HG03097 (cell line): Measurements from ENCODE around the gene FTSJ1.

Source experiments
- ATAC-seq: cut with Tn5 transposase; IDR thresholded peaks from one replicate; pipeline ENCODE4 v1.9.1; 2021; ENCODE audit not compliant: unreplicated experiment, low FRiP score

FTSJ1 gene

DNA sequence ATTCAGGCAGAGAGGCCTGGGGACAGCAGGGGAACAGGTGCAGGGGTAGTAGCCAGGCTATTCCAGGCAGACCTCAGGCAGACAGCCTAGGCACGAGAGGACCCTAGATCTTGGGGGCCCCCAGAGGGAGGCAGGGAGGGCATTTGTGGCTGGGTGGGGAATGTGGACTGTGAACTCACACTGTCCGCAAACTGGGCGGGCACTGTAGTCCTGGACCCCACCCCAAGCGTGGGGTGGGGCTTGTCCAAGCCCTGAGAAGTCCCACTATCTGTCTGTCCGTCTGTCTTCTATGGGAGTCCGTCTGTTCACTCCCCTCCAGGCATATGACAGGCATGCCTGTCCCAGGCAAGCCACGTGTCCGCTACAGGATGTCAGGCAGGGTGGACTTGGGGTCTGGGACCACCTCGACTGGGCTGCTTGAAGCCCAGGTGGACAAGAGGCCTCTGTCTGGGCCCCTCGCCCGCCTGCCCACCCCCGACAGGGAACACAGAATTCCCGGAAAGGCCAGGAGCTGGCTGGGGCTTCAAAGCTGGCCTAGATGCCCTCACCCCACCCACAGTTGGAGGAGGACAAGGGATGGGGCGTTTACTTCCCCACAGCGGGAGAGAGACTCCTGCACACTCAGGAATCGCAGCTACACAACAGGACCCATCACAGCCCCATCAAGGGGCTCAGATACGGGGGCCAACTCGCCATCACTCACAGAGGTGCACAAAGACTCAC, 5.7 kb upstream of the FTSJ1 start, which contains the start of gene SLC38A5:
SLC38A5 (minus strand) TSS at position 151 of the 723 bp plus-strand sequence. CDS start 2,336 bp downstream, outside the sequence.
- ATAC-seq = no peak

DNA sequence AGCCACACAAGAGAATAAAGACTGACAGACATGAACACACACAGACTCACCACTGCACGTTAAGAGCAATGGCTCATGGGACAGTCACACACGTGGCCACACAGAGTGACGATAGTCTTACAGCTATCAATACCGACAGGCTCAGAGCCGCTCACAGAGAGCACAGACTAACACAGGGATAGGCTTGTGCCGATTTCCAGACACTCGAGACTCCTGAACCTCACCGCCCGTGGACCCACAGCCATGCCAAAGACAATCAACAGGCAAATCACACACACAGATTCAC, 5.2 kb upstream of the FTSJ1 start:
- no peak for ATAC-seq

DNA sequence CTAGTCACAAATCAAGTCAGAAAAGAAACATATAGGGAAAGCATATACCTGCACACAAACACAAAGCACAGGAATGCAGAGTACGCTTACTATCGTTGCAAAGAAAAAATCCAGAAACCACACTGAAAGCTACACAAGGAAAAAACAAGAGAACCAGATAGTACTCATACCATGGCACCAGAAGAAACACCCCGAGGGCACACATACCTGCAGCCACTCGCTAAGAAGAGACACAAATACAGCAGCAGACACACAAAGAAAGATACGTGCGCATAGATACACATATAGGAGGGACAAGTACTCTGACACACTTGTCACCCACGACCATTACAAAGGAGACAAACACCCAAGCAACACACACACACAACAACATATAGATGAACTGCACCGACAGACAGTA, 4.5 kb upstream of the FTSJ1 start:
- ATAC-seq = no peak

DNA sequence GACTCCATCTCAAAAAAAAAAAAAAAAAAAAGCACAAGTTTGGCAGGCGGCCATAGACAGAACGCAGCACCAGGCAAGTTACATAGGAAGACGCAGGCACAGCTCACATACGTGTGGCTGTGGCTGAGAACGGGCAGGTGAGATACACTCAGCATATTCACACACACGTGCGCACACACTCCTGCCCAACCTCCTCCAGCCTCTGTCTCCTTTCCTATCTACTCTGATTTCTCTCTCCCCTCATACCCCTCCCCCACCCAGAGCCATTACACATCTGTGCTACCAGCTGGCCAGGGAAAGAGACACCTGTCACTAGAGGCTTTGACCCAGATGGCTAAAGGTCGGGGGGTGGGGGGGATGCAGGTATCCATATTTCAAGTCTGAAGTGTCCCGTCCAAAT, 3.8 kb upstream of the FTSJ1 start:
- no peak for ATAC-seq

DNA sequence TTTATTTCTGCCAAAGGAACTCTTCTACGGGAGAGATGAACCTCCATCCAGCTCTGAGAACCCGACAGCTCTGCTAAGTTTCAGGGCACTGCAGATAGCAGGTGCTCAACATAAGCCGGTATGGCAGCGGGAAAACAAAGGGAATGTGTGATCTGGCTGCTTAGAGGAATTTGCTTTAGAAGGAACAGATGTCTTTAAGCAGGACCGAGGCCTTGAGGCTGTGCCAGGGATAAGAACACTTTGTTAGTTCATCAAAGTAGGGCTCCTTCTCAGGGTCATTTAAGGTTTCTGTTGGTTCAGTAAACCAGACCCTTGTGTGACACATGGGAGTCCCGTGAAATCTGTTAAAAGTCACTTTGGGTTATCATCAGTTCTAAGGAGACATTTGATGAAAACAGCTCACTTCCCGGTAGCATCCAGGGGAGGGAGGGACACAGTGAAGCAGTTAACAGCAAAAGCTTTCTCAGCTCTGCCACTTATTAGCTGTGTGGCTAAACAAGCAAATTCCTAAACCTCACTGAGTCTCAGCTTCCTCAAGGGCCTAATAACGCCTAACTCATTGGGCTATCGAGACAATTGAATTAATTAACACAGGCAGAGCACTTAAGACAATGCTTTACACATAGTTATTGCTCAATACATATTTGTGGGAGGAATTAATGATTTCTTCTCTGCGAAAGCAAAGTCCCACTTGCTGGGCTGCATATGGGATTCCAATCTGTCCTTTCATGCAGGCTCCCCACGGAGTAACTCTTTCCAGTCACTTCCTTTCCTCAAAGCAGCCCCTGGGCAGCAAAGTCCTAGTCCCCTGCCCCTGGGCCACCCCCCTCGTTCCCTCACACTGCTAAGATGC, 2.9 kb upstream of the FTSJ1 start:
- ATAC-seq = no peak

DNA sequence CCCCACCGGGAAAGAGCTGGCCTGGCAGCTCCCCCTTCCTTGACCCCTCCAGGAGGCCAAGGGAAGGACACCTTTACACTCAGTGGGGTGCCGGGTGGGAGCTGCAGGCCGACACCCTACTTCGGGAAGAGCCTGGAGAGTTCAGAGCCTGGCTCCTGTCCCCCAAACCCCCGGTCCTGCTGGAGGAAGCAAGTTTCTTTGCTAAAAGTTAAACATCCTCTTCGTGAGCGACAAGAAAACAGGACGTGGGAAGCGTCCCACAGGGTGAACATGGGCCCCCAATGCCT, 2.4 kb upstream of the FTSJ1 start:
- no peak for ATAC-seq

DNA sequence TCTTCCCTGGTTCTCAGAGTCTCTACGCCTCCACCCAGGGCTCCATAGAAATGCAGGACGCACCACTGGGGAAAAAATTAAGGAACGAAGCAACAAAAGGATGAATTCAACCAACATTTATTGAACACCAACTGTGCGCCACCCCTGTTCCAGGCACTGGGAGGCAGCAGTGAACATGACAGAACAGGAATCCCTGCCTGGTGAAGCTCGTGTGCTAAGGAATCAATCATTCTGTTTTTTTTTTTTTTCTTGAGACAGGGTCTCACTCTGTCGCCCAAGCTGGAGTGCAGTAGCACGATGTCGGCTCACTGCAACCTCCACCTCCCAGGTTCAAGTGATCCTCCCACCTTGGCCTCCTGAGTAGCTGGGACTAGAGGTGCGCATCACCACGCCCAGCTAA, 1.9 kb upstream of the FTSJ1 start:
- ATAC-seq = no peak

DNA sequence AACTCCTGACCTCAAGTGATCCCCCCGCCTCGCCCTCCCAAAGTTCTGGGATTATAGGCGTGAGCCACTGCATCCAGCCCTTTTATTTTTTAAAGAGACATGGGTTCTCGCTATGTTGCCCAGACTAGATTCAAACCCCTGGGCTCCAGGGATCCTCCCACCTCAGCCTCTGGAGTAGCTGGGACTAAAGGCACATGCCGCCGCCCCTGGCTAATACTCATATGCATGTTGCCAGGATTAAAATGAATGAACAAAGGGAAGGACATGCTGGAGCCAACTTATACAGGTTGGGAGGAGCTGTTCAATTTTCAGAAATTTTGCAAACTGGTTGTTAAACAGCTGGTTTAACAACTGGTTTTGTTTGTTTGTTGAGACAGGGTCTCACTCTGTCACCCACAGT, 1.4 kb upstream of the FTSJ1 start:
- ATAC-seq = no peak

DNA sequence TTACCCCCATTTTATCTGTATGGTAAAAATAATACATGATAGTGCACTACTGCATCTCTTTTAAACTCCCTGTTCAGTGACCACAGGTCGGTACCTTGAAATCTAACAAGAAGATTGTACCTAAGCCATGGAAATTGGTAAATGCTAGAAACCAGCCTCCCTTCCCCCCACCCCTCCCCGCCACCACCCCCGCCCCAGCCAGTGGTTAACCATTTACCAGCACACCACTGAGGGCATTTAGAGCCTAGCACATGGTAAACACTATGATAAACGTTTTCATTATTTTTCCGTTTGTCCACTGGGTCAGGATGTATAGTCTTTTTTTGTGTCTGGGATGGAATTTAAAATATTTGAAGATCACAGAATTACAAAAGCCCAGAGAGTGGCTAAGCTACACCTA, 703 bp upstream of the FTSJ1 start:
- no peak for ATAC-seq

DNA sequence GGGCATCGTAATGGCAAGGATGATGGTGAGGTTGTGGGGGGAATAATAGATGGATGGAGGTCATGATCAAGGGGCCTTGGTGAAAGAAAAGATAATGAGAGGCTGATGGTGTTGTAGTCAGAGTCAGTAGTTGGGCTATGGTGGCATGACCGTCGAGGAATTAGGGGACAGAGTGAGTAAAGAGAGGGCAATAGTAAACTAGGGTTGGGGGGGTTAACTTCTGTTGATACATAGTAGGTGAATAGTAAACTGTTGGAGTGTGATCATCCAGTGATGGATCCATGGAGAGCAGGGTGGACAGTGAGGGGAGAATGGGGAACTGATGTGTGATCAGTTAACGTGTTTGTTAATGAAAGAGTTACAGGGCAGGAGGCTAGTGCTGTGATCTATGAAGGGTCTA, 920 bp downstream of the FTSJ1 start:
- no peak for ATAC-seq

DNA sequence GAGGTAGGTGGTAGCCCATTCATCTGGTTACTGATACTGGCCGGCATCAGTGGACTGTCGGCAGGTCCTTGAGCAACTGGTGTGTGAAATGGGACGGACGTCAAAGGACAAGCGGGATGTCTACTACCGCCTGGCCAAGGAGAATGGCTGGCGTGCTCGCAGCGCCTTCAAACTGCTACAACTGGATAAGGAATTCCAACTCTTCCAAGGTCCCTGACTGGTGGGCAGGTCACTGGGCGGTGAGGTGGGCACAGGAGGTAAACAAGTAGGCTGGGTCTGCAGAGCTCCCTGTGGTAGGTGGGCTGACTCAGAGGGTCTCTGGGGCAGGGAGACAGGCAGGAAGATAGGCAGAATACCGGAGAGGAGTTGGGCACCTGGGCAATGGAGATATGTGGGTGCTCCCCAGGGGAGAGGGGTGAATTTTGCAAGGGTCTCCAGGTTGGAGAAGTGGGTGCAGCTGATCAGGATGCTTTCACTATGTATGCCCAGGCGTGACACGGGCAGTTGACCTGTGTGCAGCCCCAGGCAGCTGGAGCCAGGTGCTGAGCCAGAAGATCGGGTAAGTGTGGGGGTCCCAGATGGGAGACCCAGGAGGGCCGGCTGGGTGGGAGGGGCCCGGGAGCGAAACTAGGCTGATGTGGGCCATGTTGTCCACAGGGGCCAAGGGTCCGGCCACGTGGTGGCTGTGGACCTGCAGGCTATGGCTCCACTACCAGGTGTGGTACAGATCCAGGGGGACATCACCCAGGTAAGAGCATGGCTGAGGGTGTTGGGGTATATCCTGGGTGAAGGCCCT, 2.2 kb downstream of the FTSJ1 start:
- no peak for ATAC-seq

DNA sequence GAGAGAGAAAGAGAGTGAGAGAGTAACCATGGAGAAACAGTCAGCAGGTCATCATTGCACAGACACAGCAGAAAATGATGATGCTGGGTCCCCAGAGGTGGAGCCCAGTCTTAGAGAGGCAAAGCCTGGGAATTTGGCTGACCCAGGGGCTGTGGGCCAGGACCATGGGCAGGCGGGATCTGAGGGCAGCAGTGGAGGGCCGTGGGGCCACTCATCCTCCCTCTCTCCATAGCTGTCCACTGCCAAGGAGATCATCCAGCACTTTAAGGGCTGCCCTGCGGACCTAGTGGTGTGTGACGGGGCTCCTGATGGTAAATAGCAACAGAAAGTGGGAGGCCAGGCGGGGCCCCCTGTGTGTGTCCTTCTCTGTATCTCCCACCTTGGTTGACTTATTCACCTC, 2.8 kb downstream of the FTSJ1 start:
- no peak for ATAC-seq

DNA sequence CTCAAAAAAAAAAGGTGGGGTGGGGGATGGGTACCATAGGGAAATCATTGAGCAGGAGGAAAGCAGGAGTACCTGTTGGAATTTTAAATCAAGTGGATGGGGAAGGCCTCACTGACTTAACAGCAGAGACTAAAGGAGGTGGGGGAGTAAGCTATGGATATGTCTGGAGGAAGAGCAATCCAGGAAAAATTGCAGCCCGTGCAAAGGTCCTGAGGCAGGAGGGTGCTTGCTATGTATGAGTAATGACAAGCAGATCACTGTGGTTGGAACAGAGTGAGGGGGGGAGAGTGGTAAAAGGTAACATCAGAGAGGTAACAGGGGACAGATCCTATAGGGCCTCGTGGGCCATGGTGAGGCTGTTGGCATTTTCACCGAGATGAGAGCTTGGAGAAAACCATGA, 4.1 kb downstream of the FTSJ1 start:
- ATAC-seq = no peak

DNA sequence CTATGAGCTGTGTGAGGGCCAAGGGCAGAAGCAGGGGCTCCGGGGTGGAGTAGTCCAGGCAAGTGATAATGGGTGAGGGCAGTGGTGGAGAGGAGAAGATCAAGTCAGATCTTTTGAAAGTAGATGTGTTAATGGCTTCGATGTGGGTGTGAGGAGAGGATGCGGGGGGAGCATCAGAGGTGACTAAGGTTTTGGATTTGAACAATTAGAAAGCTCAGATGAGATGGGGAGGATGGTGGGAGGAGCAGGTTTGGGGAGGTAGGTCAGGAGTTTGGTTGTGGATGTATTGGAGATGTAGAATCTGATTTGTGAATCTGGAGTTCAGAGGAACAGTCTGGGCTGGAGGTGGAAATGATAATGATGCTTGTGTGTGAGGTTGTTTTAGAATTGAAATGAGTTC, 4.6 kb downstream of the FTSJ1 start:
- ATAC-seq = no peak

DNA sequence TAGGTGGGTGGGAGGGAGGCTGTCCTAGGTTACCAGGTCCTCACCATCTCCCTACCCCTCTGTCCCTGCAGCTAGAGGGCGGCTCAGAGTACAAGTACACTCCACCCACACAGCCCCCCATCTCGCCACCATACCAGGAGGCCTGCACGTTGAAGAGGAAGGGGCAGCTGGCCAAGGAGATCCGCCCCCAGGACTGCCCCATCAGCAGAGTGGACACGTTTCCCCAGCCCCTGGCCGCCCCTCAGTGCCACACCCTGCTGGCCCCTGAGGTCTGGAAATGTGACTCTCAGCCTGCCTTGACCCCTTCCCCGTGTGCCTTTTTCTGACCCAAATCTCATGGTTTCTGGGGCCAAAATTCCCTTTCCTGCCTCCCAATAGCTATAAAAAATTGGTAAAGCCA, 6.5 kb downstream of the FTSJ1 start:
- no peak for ATAC-seq

DNA sequence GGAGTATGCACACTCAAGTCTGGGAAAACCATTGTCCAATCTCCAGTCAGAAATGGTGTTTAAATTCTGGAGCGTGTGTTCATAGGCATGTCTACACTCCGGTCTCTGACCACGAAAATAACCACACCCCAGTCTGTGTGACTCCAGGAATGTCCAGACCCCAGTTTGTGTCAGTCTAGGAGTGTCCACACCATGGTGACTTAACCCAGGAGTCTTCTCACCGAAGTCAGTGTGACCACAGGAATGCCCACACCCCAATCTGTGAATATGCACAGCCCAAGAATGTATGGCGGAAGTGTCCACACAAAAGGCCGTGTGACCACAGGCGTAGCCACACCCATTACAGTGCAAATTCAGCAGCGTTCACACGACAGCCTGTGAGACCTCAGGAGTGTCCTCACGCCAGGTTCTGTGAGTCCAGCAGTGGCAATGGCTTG, 11.4 kb downstream of the FTSJ1 start:
- no peak for ATAC-seq

DNA sequence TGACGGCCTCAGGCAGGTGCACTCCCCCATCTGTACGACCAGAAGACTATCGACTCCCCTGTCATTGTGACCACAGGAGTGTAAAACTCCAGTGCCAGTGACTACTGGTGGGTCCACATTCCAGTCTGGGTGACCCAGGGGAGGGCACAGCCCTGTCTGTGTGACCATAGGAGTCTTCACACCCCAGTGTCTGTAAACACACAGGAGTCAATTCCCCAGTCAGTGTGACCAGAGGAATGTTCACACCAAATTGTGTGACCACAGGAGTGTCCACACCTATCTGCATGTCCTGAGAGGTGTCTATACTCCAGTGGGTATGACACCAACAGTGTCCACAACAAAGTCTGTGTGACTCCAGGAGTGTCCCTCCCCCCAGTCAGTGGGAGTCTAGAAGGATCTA, 12.0 kb downstream of the FTSJ1 start:
- no peak for ATAC-seq

DNA sequence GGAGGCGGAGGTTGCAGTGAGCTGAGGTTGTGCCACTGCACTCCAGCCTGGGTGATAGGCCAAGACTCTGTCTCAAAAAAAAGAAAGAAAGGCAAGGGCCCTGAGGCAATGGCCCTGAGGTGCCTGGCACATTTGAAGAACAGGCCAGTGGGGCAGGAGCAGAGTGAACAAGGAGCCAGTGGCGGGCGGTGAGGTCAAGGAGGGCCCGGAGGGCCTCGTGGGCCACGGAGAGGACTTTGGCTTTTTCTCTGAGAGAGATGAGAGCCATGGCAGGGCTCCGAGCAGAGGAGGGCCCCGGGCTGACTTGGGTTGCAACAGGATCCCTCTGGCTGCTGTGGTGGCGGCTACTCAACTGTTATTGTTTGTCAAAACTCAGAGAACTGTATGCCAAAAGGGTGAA, 13.3 kb downstream of the FTSJ1 start:
- no peak for ATAC-seq

DNA sequence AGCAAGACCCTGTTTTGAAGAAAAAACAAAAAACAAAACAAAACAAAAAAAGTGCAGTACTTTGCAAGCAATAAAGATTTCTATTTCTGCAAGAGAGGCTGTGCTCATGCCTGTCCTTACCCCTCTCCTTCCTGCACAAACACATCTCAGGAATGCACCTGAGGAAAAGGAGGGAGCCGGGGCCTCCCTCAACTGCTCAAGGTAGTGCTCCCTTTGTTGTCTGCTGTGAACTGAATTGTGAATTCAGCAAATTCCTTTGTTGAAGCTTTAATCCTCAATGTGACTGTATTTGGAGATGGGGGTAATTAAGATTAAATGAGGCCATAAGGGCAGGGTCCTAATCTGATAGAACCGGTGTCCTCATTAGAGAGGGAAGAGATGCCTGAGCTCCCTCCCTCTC, 13.9 kb downstream of the FTSJ1 start:
- no peak for ATAC-seq

DNA sequence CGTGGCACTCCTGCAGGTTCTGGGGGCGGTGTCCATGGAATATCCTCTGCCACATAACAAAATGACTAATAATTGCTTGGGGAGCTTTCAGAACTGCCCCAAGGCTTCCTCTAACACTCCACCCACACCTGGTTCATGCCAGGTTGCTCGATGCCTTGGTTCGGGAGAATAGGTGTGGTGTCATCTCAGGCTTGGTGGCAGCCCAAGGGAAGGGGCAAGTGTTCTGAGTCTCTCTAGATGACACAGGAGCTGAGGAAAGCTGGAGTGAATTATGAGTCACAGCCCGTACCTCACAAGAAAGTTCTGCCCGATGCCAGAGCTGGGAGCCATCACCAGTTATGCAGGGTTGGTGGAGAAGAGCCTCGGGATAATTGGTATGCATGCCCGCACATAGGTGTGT, 14.7 kb downstream of the FTSJ1 start:
- no peak for ATAC-seq

DNA sequence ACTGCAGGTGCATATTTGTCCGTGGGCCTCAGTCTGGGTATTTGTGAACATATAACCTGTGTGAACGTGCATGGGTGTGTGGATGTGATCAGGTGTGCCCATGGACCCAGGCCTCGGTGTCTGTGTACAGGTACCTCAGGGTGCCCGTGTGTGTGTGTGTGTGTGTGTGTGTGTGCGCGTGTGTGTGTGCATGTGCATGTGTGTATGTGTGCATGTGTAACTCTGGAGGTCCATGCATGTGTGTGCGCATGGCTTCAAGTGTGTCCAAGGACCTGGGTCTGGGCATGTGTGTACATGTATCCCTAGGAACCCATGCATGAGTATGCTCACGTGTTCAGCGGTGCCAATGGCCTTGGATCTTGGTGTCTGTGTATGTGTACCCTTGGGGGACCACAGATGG, 15.8 kb downstream of the FTSJ1 start:
- ATAC-seq = no peak
